Measurements from ENCODE around the gene PIAS1.
"Not testable (repeated sequence)": the region's sequence is repeated elsewhere in the genome, so short reads cannot be mapped to it uniquely, and the experiment has no call there.

PIAS1 gene

GRCh38 chr15:68053701-68054627 lies at the start of gene PIAS1:
Gene PIAS1 (plus strand): TSS chr15:68054315. CDS start chr15:68054327, 12 bp downstream.
- peak; percentile 99 for DNase-seq (ENCODE audit: low spot score)

DNA sequence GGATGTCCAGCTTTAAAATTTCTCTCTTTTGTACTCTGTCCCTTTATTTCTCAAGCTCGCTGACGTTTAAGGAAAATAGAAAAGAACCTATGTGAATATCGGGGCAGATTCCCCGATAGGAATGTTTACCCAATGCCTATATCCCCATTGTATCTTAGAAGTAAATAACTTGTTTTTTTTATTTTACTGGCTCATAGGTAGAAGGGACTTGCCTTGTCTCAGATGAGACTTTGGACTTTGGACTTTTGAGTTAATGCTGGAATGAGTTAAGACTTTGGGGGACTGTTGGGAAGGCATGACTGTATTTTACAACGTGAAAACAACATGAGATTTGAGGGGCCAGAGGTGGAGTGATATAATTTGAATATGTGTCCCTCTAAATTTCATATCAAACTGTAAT lies 46.5 kb upstream of the PIAS1 start:
- not testable (repeated sequence) for DNase-seq (ENCODE audit: low spot score)

DNA sequence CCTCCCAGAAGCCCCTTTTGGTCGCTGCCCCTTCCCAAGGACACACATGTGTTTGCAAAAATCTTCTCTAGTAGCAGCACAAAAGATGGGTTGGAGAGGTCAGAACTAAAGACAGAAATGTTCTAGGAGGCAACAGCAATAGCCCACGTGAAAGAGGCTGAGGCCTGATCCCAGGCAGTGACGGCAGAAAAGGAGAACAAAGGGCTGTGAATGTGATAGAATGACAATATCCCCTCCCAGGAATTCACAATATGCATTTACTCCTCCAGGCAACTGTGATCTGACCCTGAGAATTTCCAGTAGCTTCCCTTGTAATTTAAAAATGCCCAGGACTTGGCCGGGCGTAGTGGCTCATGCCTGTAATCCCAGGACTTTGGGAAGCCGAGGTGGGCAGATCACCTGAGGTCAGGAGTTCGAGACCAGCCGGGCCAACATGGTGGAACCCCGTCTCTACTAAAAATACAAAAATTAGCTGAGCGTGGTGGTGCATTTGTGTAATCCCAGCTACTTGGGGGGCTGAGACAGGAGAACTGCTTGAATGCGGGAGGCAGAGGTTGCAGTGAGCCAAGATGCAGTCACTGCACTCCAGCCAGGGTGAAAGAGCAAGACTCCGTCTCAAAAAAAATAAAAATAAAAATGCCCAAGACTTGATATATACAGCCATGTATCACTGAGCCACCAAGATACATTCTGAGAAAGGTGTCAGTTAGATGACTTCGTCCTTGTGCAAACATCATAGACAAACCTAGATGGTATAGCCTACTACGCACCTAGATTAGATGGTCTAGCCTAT lies 43.6 kb upstream of the PIAS1 start:
- DNase-seq (ENCODE audit: low spot score): no peak

- DNase-seq (ENCODE audit: low spot score): no peak
Measured at GRCh38 chr15:68012911-68013310, 41.2 kb upstream of the PIAS1 start.

- DNase-seq (ENCODE audit: low spot score): no peak
Measured at GRCh38 chr15:68014219-68014618, 39.9 kb upstream of the PIAS1 start.

- no peak for DNase-seq (ENCODE audit: low spot score)
Measured at GRCh38 chr15:68015244-68015643, 38.9 kb upstream of the PIAS1 start.

GRCh38 chr15:68017201-68017600 lies 36.9 kb upstream of the PIAS1 start:
- DNase-seq (ENCODE audit: low spot score): no peak

- DNase-seq (ENCODE audit: low spot score): no peak
Measured at GRCh38 chr15:68018797-68019444, 35.2 kb upstream of the PIAS1 start.

DNA sequence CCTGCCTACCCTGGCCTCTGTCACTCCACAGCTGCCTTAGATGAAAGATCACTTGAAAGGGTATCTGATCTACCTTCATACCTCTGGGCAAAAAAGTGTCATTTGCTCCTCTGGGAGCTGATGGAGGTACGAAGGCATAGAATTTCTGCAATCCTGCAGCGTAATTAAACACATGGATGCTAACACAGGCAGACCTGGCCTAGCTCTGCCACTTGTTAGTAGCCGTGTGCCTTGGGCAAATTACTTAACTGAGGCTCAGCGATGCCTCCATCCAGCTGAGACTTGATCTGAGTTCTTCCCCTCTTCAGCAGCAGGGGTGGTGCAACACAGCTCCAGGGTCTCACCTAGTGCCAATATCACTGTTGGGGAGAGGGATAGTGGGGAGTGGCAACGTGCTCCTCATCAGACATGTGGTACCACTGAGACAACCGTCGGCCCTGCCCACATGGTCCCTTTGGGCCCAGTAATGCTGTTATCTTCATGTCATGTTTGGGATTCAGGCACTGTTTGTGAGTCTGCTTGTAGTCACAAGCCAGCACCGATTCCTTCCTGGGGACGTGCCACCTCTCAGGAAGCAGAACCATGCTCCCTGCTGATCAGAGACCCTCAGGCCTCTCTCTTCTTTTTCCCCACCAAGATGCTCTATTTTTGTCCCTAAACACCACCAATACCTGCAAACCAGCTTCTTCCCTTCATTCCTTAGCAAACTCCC lies 34.1 kb upstream of the PIAS1 start:
- no peak for DNase-seq (ENCODE audit: low spot score)

DNA sequence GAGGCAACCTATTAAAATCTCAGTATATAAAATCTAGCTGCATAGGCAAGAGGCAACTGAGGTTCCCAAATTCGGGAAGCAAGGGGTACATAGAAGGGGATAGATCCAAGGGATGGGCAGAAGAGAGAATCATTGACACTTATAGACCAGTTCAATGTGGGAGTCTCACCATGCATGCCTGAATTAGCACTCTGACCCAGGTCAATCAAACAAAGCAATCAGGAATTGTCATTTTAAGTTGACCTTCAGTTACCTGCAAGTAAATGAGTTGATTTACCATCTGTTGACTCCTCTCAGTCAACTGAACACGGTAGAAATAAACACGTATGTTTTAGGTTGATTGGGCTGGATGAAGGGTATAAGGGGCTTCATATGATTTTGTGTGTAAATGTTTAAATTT lies 33.4 kb upstream of the PIAS1 start:
- no peak for DNase-seq (ENCODE audit: low spot score)

DNA sequence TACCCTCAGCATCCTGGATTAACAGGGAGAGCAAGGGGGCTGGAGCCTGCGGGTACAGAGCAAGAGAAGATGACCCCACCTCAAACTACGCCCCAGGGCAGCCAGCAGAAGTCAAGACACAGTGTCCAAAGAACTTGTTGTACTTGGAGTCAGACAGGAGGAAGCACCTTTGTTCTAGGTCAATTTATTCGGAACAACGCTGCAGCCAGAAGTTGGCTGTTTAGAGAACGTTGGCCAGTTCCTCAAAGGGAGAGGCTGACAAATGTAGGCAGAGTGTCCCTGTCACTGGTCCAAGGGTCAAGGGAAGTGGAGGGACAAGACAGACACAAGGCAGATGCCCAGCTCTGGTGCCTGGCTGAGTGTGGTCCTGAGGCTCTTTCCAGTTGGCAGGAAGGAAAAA lies 32.1 kb upstream of the PIAS1 start:
- DNase-seq (ENCODE audit: low spot score): no peak

DNA sequence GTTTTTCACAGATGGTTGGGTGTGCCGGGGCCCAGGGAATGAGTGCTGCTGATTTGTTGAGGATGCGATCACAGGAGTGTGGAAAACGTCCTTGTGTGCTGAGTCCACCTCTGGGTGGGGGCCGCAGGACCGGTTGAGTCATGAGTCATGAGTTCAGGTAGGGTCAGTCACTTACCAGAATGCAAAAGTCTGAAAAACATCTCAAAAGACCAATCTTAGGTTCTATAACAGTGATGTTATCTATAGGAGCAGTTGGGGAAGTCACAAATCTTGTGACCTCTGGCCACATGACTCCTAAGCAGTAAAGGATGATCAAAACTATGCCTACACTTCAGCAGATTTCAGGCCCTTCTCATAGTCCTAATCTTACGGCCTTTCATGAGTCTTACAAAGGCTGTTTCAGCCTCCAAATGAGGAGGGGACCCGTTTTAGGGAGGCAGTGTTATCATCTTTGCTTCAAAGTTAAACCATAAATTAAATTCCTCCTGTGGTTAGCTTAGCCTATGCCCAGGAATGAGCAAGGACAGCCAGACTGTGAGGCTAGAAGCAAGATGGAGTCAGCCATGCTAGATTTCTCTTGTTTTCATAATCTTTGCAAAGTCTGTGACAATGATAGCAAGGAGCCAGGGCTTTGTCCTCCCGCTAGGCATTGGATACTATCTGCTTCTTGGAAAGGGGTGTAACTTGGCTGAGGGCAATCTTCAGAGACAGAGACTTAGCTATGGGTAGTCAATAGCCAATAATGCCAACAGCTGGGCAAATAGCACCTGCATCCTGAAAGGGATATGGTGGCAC lies 30.6 kb upstream of the PIAS1 start:
- DNase-seq (ENCODE audit: low spot score): no peak

GRCh38 chr15:68025835-68026424 lies 28.2 kb upstream of the PIAS1 start:
- DNase-seq (ENCODE audit: low spot score): no peak

DNA sequence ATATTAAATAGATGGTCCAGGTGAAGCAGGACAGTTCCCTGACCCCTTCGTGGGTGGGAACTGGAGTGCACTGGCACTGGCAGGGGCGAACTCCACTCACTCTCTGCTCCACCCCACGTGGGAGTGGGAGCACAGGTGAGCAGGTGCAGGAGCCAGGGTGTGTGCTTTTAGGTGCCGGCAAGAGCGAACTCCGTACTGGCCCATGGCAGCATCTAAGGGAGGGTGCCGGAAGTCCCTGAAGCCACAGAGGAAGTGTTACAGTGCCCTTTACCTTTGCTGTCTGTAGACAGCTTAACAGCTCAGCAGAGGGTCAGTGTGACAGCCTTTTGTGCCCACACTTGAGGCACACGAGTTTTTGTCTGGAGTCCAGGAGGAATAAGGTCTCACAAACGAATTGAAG lies 26.7 kb upstream of the PIAS1 start:
- DNase-seq (ENCODE audit: low spot score): no peak

DNA sequence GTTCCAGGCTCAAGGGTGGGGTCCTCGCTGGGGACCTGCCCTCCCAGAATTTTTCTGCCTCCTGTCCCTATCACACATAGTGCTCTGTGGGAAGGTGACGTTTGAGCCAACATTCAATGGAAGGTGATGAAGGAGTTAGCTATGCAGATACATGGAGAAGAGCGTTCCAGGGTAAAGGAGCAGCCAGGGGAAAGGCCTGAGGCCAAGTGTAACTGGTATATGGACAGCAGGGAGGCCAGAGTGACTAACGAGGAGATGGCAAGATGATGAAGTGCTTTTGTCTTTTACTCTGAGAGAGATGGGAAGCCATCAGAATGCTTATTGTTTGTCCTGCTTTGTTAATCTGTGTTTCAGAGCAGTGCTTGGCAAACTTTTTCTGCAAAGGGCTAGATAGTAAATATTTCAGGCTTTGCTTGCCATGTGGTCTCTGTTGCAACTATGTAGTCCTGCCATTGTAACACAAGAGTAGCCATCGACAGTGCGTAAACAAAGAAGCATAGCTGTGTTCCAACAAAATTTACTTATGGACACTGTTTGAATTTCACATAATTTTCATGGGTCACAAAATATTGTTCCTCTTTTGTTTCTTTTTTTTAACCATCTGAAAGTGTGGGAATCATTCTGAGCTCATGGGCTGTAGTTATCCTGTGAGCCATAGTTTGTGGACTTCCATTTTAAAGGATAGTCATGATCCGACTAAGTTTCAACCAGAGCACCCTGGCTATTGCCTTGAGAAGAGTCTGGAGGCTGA lies 25.8 kb upstream of the PIAS1 start:
- DNase-seq (ENCODE audit: low spot score): no peak

GRCh38 chr15:68028888-68029207 lies 25.3 kb upstream of the PIAS1 start:
- no peak for DNase-seq (ENCODE audit: low spot score)

DNA sequence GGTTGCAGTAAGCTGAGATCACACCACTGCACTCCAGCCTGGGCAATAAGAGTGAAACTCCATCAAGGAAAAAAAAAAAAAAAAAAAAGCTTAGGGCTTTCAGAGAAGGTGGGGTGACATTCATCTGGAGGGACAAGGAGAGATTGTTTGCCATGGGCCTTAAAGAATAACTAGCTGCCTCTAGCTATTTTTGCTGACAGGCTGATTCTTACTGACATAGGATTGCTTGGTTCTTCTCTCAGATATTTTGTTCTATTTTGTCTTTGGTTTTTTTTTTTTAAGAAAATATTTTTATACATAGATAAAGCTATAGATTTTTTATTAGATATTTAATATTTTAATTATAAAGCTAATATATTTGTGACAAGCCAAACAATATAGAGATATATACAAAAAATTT lies 24.2 kb upstream of the PIAS1 start:
- DNase-seq (ENCODE audit: low spot score): no peak

- no peak for DNase-seq (ENCODE audit: low spot score)
Measured at GRCh38 chr15:68031404-68031803, 22.7 kb upstream of the PIAS1 start.

GRCh38 chr15:68032672-68033071 lies 21.4 kb upstream of the PIAS1 start:
- DNase-seq (ENCODE audit: low spot score): no peak

GRCh38 chr15:68034081-68034480 lies 20.0 kb upstream of the PIAS1 start:
- no peak for DNase-seq (ENCODE audit: low spot score)
